Cardiac fibroblast (primary cell): ENCODE results near the gene NXT1.

Experiments
- DNase-seq, 2 donors: peaks; one replicate each; pipeline versions ENCODE4 v3.0.0 to v3.0.0-alpha.2; 2010; ENCODE audit warnings: low read depth in 2 of 2
- H3K4me3 ChIP-seq, 2 donors: replicated peaks in 1 of 2; 1 replicate in 1 of 2; 2 replicates in 1 of 2; pipeline ENCODE4 v1.5.1; 2011; ENCODE audit warnings: low read depth in 2 of 2, low read length in 2 of 2, mild to moderate bottlenecking in 2 of 2, moderate library complexity in 1 of 2
- TF ChIP-seq, protein P1 (sequence below): IDR thresholded peaks from one replicate; pipeline ENCODE4 v1.5.1; 2011; ENCODE audit warnings: low read depth, mild to moderate bottlenecking, low read length, inconsistent platforms

NXT1 gene

DNA sequence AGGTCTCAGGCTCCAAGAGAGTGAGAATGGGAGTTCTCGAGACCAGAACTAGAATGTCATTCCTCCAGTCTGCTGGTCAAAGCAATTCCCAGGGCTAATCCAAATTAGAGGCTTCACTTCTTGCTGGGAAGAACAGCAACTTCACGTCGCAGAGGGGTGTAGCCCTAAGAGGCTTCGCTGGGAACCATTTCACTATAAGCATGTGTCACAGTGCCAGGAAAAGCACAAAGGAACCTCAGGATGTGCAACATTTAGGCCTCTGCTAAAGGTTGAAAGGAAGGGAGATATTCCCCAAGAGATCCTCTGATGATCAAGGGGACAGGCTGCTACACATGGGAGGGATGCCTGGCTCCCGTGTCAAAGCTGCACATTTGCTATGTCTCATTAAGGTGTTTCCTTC lies 35.9 kb upstream of the NXT1 start:
- TF ChIP-seq, protein P1, sequence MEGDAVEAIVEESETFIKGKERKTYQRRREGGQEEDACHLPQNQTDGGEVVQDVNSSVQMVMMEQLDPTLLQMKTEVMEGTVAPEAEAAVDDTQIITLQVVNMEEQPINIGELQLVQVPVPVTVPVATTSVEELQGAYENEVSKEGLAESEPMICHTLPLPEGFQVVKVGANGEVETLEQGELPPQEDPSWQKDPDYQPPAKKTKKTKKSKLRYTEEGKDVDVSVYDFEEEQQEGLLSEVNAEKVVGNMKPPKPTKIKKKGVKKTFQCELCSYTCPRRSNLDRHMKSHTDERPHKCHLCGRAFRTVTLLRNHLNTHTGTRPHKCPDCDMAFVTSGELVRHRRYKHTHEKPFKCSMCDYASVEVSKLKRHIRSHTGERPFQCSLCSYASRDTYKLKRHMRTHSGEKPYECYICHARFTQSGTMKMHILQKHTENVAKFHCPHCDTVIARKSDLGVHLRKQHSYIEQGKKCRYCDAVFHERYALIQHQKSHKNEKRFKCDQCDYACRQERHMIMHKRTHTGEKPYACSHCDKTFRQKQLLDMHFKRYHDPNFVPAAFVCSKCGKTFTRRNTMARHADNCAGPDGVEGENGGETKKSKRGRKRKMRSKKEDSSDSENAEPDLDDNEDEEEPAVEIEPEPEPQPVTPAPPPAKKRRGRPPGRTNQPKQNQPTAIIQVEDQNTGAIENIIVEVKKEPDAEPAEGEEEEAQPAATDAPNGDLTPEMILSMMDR: no peak

DNA sequence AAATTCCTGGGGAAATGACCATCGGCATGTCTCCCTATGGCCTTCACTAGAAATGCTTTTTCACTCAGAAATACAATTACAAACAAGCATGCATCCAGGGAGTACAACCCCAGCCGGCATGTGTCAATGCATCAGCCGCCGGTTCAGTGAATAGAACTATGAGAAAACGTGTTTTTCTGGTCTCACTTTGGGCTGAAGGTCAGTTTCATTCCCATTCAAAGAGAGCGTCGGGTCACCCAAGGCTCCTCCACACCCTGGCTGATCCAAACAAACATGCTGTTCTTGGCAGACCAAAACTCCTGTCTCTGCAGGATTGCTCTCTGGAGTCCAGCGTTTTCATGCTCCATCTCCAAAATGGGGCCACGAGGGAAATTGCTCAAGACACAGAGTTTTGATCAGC lies 35.5 kb upstream of the NXT1 start:
- no peak for DNase-seq
- TF ChIP-seq, protein P1: no peak
- no peak overlapping the region for H3K4me3 ChIP-seq

More for the DNA sequence above, 35.9 kb upstream of the NXT1 start:
- H3K4me3 ChIP-seq: no peak overlapping the region
- no peak for DNase-seq

DNA sequence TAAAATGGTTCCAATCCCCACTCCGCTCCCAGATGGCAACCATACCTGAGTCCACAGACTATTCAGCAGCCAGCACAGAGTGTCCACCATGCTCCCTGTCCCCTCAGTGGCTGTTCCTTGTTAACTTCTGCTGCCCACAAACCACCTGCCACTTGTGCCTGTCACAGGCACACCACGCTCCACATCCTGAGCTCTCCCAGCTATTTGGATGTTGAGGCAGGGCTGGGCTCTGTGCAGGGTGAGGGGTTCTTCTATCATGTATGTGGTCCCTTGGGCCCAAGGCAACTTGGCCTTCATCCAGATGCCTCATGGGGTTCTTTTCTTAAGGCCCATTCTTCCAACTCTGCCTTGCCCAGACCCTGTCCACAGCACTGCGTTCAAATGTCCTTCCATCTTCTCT lies 34.0 kb upstream of the NXT1 start:
- no peak overlapping the region for H3K4me3 ChIP-seq
- DNase-seq: no peak
- TF ChIP-seq, protein P1: no peak

DNA sequence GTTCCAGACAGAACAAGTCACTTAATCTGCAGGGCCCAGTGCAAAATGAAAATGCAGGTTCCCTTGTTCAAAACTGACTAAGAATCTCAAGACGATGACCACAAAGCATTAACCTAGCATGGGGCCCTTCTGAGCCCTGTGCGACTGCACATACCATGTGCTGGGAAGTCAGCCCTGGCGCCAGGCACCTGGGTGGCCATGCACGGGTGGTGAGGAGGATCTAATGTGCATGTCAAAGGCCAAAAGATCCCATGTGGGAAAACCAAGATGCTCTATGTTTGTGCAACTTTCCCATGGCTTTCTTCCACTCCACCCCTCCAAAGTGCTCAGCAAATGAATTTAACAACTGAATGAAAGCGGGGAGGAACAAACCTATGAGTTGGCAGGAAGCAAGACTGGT lies 33.5 kb upstream of the NXT1 start:
- TF ChIP-seq, protein P1: no peak
- no peak for DNase-seq
- H3K4me3 ChIP-seq: no peak overlapping the region

DNA sequence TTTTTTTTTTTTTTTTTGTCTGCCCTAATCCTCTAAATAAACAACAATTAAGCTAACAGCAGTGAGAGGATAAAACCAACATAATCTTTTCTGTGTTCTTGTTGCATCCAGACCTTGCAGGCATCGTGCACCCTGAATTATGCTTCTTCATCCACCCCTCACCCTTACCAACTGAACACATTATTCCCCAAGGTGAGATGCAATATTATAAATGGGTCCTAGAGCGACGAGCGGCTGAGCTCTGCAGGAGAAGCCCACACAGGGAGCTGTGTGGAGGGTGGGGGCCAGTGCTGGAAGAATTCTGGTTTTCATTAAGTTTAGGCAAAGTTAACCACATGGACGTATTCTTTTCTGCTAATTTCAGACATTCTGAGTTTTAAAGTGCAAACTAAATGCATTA lies 32.2 kb upstream of the NXT1 start:
- no peak for DNase-seq
- no peak overlapping the region for H3K4me3 ChIP-seq
- TF ChIP-seq, protein P1: no peak

DNA sequence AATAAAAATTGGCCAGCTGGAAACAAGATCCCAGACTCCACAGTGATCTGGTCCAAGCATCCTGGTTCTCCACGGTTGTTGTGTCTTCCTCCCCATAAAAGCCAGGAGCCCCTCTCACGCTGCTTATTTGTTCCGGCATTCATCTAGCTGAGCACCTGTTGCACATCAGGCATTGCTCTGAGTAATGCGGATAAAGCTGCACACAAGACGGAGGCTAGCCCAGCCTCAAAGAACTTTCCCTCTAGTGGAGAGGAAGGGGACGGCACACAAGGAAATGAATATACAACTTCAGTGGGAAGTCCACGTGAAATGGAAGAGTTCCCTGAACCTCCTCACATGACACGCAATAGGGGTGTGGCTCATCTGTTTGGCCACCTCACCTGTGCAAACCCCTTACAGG lies 30.3 kb upstream of the NXT1 start:
- no peak overlapping the region for H3K4me3 ChIP-seq
- TF ChIP-seq, protein P1: peak; percentile 55
- peak; percentile 37 to 48 for DNase-seq

DNA sequence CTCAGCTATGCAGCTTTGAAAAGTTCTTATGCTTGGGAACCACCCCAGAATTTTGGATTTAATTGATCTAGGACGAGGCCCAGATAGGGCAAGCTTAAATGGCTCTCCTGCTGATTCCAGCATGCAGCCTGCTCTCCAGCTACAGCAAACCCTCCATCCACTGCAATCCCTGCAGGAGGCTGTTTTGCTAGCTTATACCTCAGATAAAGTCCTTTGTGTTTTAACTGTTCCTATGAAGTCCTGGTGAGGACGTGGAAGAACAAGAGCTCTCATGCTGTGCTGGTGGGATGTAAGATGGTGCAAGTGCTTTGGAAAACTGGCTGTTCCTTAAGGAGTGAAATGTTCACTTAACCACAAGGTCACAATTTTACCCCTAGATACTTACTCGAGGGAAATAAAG lies 25.5 kb upstream of the NXT1 start:
- TF ChIP-seq, protein P1: no peak

More for the DNA sequence above, 25.5 kb upstream of the NXT1 start:
- no peak overlapping the region for H3K4me3 ChIP-seq
- DNase-seq: no peak
